ENCODE results near the gene FRMD4A.

The FRMD4A gene

GRCh38 chr10:13656337-13657100 lies 674.2 kb downstream of the FRMD4A start:
- no peak; the same call in 1 of the 2 replicates for TF ChIP-seq POLR2AphosphoS5 (IDR thresholded peaks at IDR 0.05; ENCODE audit: low read depth, low read length)
- TF ChIP-seq POU2F2 (IDR thresholded peaks at IDR 0.05; ENCODE audit: low read depth, low read length), result no peak
- TF ChIP-seq POLR2A (IDR thresholded peaks at IDR 0.05; ENCODE audit: low read depth, low read length), result no peak
- TF ChIP-seq SPI1 (IDR thresholded peaks at IDR 0.05; ENCODE audit: low read depth, low read length), result no peak
- TF ChIP-seq PAX5 (IDR thresholded peaks at IDR 0.05; ENCODE audit: insufficient read depth, low read length, severe bottlenecking), result no peak
- TF ChIP-seq TAF1 (IDR thresholded peaks at IDR 0.05; ENCODE audit: low read depth, low read length), result no peak
- DNase-seq (ENCODE audit: insufficient read length, low spot score) (no peak), FAIRE-seq (no peak)

GRCh38 chr10:13654846-13655245 lies 675.9 kb downstream of the FRMD4A start:
- TF ChIP-seq POLR2A (IDR thresholded peaks at IDR 0.05; ENCODE audit: low read depth, low read length) (no peak), POU2F2 (IDR thresholded peaks at IDR 0.05; ENCODE audit: low read depth, low read length) (no peak), PAX5 (IDR thresholded peaks at IDR 0.05; ENCODE audit: insufficient read depth, low read length, severe bottlenecking) (no peak), POLR2AphosphoS5 (IDR thresholded peaks at IDR 0.05; ENCODE audit: low read depth, low read length) (no peak; the same call in 1 of the 2 replicates), TAF1 (IDR thresholded peaks at IDR 0.05; ENCODE audit: low read depth, low read length) (no peak), SPI1 (IDR thresholded peaks at IDR 0.05; ENCODE audit: low read depth, low read length) (no peak)
- DNase-seq (ENCODE audit: insufficient read length, low spot score) (no peak), FAIRE-seq (no peak)

DNA sequence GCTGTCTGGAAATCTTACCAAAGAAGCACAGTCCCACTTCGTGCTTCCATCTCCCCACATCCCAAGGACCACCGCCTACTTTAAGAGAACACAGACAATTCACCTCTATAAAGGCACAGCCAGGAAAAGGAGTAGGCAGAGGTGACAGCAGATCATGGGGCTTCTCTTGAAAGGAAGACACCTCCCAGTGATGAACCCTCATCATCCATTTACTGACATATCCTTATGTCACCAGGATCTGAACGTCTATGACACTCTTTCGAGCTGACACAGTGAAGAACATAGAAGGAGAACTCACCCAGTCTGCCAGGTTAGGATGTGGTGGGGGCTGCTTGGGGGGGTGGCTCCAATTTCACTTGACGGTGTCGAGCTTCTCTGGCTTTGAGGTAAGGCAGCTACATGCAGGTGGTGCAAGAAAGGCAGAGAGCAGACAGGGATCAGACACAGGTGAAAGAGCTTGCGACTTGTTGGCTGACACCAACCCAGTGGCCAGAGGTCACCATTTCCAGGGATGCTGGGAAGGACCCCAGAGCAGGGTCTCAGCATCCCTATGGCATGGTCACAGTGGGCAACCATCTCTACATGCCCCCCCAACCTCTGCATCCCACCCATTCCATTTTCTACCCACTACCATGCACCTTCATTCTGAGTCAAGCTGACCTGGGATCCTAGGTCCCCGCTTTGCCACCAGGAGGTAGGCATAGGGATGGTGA lies 676.5 kb downstream of the FRMD4A start:
- DNase-seq (ENCODE audit: insufficient read length, low spot score), result no peak
- TF ChIP-seq SPI1 (IDR thresholded peaks at IDR 0.05; ENCODE audit: low read depth, low read length), result no peak
- TF ChIP-seq POU2F2 (IDR thresholded peaks at IDR 0.05; ENCODE audit: low read depth, low read length), result no peak
- no peak for TF ChIP-seq POLR2A (IDR thresholded peaks at IDR 0.05; ENCODE audit: low read depth, low read length)
- TF ChIP-seq POLR2AphosphoS5 (IDR thresholded peaks at IDR 0.05; ENCODE audit: low read depth, low read length), result no peak
- no peak for TF ChIP-seq TAF1 (IDR thresholded peaks at IDR 0.05; ENCODE audit: low read depth, low read length)
- no peak for TF ChIP-seq PAX5 (IDR thresholded peaks at IDR 0.05; ENCODE audit: insufficient read depth, low read length, severe bottlenecking)
- FAIRE-seq, result no peak

DNA sequence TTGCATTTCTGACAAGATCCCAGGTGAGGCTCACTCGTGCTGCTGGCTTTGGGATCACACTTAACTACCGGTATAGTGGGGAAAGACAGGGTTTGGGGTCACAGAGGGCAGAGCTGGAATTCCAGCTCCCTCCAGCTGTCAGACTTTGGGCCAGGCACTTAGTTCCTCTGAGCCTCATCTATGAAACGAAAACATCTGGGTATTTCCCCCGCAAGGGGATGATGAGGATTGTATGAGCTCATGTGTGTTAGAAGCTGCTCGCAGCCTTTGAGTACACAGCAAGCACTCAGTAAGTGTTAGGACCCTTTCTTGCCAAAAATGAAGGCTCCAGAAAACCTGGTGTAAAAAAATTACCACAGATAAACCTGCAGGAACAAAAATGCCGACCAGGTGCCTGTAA lies 677.9 kb downstream of the FRMD4A start:
- no peak for TF ChIP-seq POU2F2 (IDR thresholded peaks at IDR 0.05; ENCODE audit: low read depth, low read length)
- no peak for TF ChIP-seq PAX5 (IDR thresholded peaks at IDR 0.05; ENCODE audit: insufficient read depth, low read length, severe bottlenecking)
- TF ChIP-seq POLR2A (IDR thresholded peaks at IDR 0.05; ENCODE audit: low read depth, low read length), result no peak
- TF ChIP-seq TAF1 (IDR thresholded peaks at IDR 0.05; ENCODE audit: low read depth, low read length), result no peak
- no peak for TF ChIP-seq SPI1 (IDR thresholded peaks at IDR 0.05; ENCODE audit: low read depth, low read length)
- TF ChIP-seq POLR2AphosphoS5 (IDR thresholded peaks at IDR 0.05; ENCODE audit: low read depth, low read length), result no peak
- no peak for DNase-seq (ENCODE audit: insufficient read length, low spot score)
- FAIRE-seq, result no peak

DNA sequence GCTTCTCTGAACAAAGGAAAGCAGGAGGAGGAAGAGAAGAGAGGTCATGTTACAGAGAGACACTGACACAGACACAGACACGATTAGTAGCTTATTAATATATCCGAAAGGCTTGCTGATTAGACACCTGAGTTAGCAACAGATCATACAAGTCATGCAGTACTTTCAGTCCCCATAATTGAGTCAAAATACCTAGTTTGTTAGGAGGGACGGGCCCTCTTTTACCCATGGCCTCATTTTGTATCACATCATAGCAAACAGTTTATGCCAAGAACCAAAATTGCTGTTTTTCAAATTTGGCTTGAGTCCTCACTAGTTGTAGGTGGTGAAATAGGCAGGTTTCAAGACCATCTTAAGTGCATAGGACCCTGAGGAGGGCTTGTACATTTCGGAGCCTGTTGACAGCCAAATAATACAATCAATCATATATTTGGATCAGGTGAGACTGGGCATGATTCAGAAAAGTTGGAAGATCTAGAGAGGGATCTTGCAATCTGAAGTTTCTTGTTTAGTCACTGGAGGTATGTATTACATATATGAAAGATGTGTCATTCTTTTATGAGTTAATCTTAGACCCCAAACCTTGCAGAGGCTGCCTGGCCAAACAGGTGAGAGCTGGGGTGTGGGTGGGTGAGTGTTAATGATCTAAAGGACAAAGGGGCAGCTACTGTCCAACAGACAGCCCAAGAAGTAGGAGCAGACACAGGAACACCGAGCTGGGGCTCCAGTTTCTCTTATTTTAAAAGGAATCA lies 678.6 kb downstream of the FRMD4A start:
- TF ChIP-seq POU2F2 (IDR thresholded peaks at IDR 0.05; ENCODE audit: low read depth, low read length) (no peak), POLR2AphosphoS5 (IDR thresholded peaks at IDR 0.05; ENCODE audit: low read depth, low read length) (no peak), PAX5 (IDR thresholded peaks at IDR 0.05; ENCODE audit: insufficient read depth, low read length, severe bottlenecking) (no peak)
- DNase-seq (ENCODE audit: insufficient read length, low spot score) (no peak), FAIRE-seq (no peak)

DNA sequence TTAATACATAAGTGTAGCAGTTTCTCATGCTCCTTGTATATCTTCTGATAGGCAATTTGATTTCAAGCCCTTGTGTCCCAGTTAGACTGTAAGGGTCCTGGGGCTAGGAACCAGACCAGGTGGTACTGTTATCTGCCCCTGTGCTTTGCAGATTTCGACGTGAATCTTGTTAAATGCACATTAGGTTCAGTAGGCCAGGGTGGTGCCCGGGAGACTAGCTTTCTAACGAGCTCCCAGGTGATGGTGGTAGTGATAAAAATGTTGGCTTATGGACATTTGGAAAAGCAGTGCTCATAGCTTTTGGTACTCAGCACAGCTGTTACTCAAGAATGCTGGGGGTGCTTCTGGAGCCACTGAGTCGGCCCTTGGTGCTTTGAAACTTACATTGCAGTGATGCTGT lies 679.8 kb downstream of the FRMD4A start:
- DNase-seq (ENCODE audit: insufficient read length, low spot score) (no peak), FAIRE-seq (no peak)
- TF ChIP-seq TAF1 (IDR thresholded peaks at IDR 0.05; ENCODE audit: low read depth, low read length) (no peak), PAX5 (IDR thresholded peaks at IDR 0.05; ENCODE audit: insufficient read depth, low read length, severe bottlenecking) (no peak), POU2F2 (IDR thresholded peaks at IDR 0.05; ENCODE audit: low read depth, low read length) (no peak), POLR2A (IDR thresholded peaks at IDR 0.05; ENCODE audit: low read depth, low read length) (no peak), SPI1 (IDR thresholded peaks at IDR 0.05; ENCODE audit: low read depth, low read length) (no peak), POLR2AphosphoS5 (IDR thresholded peaks at IDR 0.05; ENCODE audit: low read depth, low read length) (no peak)

DNA sequence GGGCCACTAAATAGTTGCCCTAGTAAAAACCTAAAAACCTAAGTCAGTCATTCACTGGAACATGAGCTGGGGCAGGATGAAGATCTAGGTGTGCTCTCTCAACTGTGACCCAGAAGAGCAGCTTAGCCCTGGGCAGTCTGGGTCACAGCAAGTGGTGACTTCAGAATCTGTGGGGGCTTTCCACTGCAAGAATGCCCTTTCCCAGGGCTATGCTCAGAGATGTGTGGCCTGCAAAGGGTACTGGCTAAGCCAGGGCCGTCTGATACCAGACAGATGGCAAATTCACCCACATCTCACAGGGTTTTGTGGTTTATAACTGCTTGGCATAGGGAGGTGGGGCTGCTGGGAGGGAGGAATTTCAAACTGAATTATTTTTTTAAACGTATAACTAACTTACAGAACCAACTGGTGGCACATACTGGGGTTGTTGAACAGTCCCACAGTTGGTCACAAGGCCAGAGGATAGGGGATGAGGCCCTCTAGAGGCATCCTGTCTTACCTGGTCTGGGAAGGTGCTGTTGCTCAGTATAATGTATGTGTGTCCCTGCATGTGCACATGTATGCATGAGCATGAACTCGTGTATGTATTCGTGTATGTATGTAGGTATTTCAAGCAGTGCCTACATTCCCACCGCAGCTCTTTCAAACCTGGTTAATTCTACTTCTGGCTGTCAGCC lies 680.7 kb downstream of the FRMD4A start:
- TF ChIP-seq PAX5 (IDR thresholded peaks at IDR 0.05; ENCODE audit: insufficient read depth, low read length, severe bottlenecking) (peak; percentile 54), SPI1 (IDR thresholded peaks at IDR 0.05; ENCODE audit: low read depth, low read length) (no peak), POU2F2 (IDR thresholded peaks at IDR 0.05; ENCODE audit: low read depth, low read length) (no peak), POLR2AphosphoS5 (IDR thresholded peaks at IDR 0.05; ENCODE audit: low read depth, low read length) (no peak)
- FAIRE-seq (no peak), DNase-seq (ENCODE audit: insufficient read length, low spot score) (no peak)

GRCh38 chr10:13648425-13648824 lies 682.3 kb downstream of the FRMD4A start:
- TF ChIP-seq PAX5 (IDR thresholded peaks at IDR 0.05; ENCODE audit: insufficient read depth, low read length, severe bottlenecking), result no peak
- no peak for TF ChIP-seq SPI1 (IDR thresholded peaks at IDR 0.05; ENCODE audit: low read depth, low read length)
- no peak for TF ChIP-seq POLR2A (IDR thresholded peaks at IDR 0.05; ENCODE audit: low read depth, low read length)

DNA sequence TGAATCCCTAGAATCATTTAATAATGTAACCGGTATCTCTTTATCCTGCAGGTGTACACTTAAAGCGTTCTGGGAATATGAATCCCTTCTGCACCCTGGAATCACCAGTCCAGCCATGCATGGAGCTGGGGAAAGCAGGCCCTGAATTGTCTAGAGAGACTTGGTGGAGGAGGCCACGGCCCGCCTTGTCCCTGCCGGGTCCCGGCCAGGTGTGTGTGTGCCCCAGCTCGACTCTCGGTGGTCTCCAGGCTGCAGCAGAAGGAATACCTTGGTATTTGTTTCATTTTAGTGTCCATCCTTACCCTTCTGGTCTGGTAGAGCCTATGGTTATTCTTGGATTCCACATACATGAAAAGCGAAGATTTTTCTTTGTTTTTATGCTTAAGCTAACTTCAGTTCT lies 685.9 kb downstream of the FRMD4A start:
- no peak; the same call in 1 of the 2 replicates for TF ChIP-seq POLR2AphosphoS5 (IDR thresholded peaks at IDR 0.05; ENCODE audit: low read depth, low read length)
- no peak for TF ChIP-seq PAX5 (IDR thresholded peaks at IDR 0.05; ENCODE audit: insufficient read depth, low read length, severe bottlenecking)
- no peak for TF ChIP-seq SPI1 (IDR thresholded peaks at IDR 0.05; ENCODE audit: low read depth, low read length)
- no peak; the same call in 1 of the 2 replicates for TF ChIP-seq POLR2A (IDR thresholded peaks at IDR 0.05; ENCODE audit: low read depth, low read length)
- TF ChIP-seq TAF1 (IDR thresholded peaks at IDR 0.05; ENCODE audit: low read depth, low read length), result no peak
- TF ChIP-seq POU2F2 (IDR thresholded peaks at IDR 0.05; ENCODE audit: low read depth, low read length), result no peak
- DNase-seq (ENCODE audit: insufficient read length, low spot score) (no peak), FAIRE-seq (no peak)

More at GRCh38 chr10:13648425-13648824, 682.3 kb downstream of the FRMD4A start:
- DNase-seq (ENCODE audit: insufficient read length, low spot score) (no peak), FAIRE-seq (no peak)
